ENCODE results near the gene PRSS38.
A peak's percentile ranks its signal among the peaks of the same experiment; 100 is the strongest.

DNA sequence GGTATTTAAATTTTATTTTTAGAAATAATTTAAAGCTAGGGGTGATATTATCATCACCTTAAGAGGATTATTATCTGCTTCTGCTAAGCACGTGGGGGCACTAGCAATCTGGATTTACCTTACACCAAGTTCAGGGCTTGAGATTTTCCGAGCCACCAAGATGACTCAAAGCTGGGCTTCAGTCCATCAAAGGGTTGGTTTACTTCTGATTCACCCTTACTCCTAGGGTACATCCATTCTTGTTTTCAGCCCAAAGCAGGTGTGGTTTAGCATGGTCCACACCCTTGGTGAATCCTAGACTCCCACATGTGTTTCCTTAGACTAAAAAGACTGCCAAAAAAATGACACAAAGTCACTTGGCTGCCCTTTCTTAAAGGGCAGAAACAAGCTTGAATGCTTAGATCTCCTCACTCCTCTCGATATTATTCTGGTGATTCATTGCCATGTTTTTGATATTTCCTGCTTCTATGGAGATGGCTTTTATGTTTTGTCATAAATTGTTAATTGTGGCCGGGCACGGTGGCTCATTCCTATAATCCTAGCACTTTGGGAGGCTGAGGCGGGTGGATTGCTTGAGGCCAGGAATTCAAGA lies 9.8 kb upstream of the PRSS38 start:
- peak; percentile 28; the same call in 1 of the 3 replicates for TF ChIP-seq SMC3 (IDR thresholded peaks at IDR 0.05)
- TF ChIP-seq SREBF2 (IDR thresholded peaks at IDR 0.05), result no peak
- no peak for TF ChIP-seq BHLHE40 (IDR thresholded peaks at IDR 0.05; ENCODE audit: low read depth, low read length)
- no peak for TF ChIP-seq KDM5A (IDR thresholded peaks at IDR 0.05)
- TF ChIP-seq, protein P1, sequence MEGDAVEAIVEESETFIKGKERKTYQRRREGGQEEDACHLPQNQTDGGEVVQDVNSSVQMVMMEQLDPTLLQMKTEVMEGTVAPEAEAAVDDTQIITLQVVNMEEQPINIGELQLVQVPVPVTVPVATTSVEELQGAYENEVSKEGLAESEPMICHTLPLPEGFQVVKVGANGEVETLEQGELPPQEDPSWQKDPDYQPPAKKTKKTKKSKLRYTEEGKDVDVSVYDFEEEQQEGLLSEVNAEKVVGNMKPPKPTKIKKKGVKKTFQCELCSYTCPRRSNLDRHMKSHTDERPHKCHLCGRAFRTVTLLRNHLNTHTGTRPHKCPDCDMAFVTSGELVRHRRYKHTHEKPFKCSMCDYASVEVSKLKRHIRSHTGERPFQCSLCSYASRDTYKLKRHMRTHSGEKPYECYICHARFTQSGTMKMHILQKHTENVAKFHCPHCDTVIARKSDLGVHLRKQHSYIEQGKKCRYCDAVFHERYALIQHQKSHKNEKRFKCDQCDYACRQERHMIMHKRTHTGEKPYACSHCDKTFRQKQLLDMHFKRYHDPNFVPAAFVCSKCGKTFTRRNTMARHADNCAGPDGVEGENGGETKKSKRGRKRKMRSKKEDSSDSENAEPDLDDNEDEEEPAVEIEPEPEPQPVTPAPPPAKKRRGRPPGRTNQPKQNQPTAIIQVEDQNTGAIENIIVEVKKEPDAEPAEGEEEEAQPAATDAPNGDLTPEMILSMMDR (IDR thresholded peaks at IDR 0.05), result peak; percentile 19; the same call in 1 of the 3 replicates
- no peak for TF ChIP-seq POLR2A (IDR thresholded peaks at IDR 0.05; ENCODE audit: low read length)
- no peak for TF ChIP-seq CEBPB (IDR thresholded peaks at IDR 0.05)
